Kidney (tissue), 14 donors: Measurements from ENCODE around the gene PHYKPL. TPM values are rescaled to one million over a fixed set of nuclear protein-coding genes. Genes with fewer than 3 reads are reported as not detected.
A peak's percentile ranks its signal among the peaks of the same experiment; 100 is the strongest.

ENCODE experiments used
- DNase-seq, 5 donors: peaks; one replicate each; pipeline ENCODE4 v3.0.0-alpha.2; 2013 to 2020
- FAIRE-seq: peaks from 2 replicates; lab custom pipeline; 2012; peaks lifted over from hg19 to GRCh38; lab: Jason Lieb, UNC
- H3K27ac ChIP-seq, 2 donors: one replicate each; pipeline ENCODE4 v1.7.0; 2013; ENCODE audit warnings: low read depth in 2 of 2, low read length in 2 of 2, inconsistent platforms in 1 of 2
- H3K27me3 ChIP-seq: one replicate; pipeline ENCODE4 v1.7.1; 2013; ENCODE audit warnings: low read length, inconsistent platforms; ENCODE audit not compliant: control insufficient read depth, insufficient read depth
- H3K36me3 ChIP-seq, 3 donors: one replicate each; pipeline versions ENCODE4 v1.7.0 to v1.7.1; 2013; ENCODE audit warnings: low read length in 3 of 3, control low read depth in 1 of 3, inconsistent platforms in 1 of 3; ENCODE audit not compliant: insufficient read depth in 3 of 3, control insufficient read depth in 2 of 3
- H3K4me1 ChIP-seq, 3 donors: one replicate each; pipeline versions ENCODE4 v1.7.0 to v1.7.1; 2013; ENCODE audit warnings: low read length in 3 of 3, inconsistent platforms in 1 of 3, low read depth in 1 of 3; ENCODE audit not compliant: control insufficient read depth in 2 of 3, insufficient read depth in 2 of 3
- H3K4me3 ChIP-seq, 3 donors: one replicate each; pipeline versions ENCODE4 v1.7.0 to v1.8.1; 2013; ENCODE audit warnings: low read length in 3 of 3, control low read depth in 1 of 3, inconsistent platforms in 1 of 3
- H3K9ac ChIP-seq, 3 donors: one replicate each; pipeline versions ENCODE4 v1.7.0 to v1.7.1; 2013; ENCODE audit warnings: low read length in 3 of 3, control low read depth in 1 of 3, inconsistent platforms in 1 of 3
- H3K9me3 ChIP-seq, 3 donors: one replicate each; pipeline versions ENCODE4 v1.7.0 to v1.7.1; 2013; ENCODE audit warnings: low read length in 3 of 3, control low read depth in 1 of 3, inconsistent platforms in 1 of 3; ENCODE audit not compliant: control insufficient read depth in 2 of 3, insufficient read depth in 1 of 3
- CTCF ChIP-seq: IDR thresholded peaks from 3 replicates; pipeline ENCODE4 v1.5.1; 2012; ENCODE audit warnings: mild to moderate bottlenecking, moderate library complexity, borderline replicate concordance; ENCODE audit not compliant: insufficient read depth; ENCODE audit errors: extremely low read depth
- intact Hi-C: fragments of 100-400 bp; cut with DNase I; formaldehyde crosslinking; loops from one replicate; pipeline ENCODE4 v1.11.1; 2022
- polyA plus RNA-seq: library from polyadenylated mRNA; stranded (reverse); fragments of 350-450 nt; fragmentation: Illumina TruSeq; extraction: RNeasy Lipid Tissue Mini Kit (QIAGEN cat#74804); gene quantifications from one replicate; pipeline ENCODE4 v1.2.3, GENCODE V29; 2014; ENCODE audit warnings: low read depth, low replicate concordance; ENCODE audit not compliant: insufficient read depth
- total RNA-seq: library from RNA; stranded (reverse); fragmentation: NEBNext Ultra II Directional; extraction: Animal tissue kit (Norgen Biotek cat#: 25700); gene quantifications from one replicate; pipeline ENCODE4 v1.2.1, GENCODE V29; 2021
- donor health status: control.
- donor health status: control.
- donor health status: control.
- donor health status: control.
- donor health status: control.
- donor health status: DM: yes; HTN: yes; CAD: no.
- donor health status: Normal renal cell carcinoma (clear cell type).

The PHYKPL gene
- total and polyA plus RNA-seq, 2 donors from 2014 or later = 35.3 to 116 TPM

- H3K9me3 ChIP-seq = no peaks in the 10 kb centered on the region
- no peaks in the 10 kb centered on the region for H3K27me3 ChIP-seq
- no peaks in the 10 kb centered on the region for H3K4me1 ChIP-seq
- intact Hi-C loops = no loop called here
- no peak for FAIRE-seq
- TF ChIP-seq CTCF = no peak
- H3K4me3 ChIP-seq = no peak overlapping the region
- no peak for DNase-seq
- H3K9ac ChIP-seq = no peak overlapping the region
- H3K36me3 ChIP-seq = no peaks in the 10 kb centered on the region
- no peak overlapping the region for H3K27ac ChIP-seq
Measured at GRCh38 chr5:178269499-178269898, 36.9 kb upstream of the PHYKPL start.

- Histone ChIP-seq H3K27ac (no peak overlapping the region), H3K36me3 (no peaks in the 10 kb centered on the region), H3K27me3 (no peaks in the 10 kb centered on the region), H3K4me1 (no peaks in the 10 kb centered on the region), H3K4me3 (no peak overlapping the region), H3K9ac (no peak overlapping the region), H3K9me3 (no peaks in the 10 kb centered on the region)
- DNase-seq (peak in 1 of 5 donors; percentile 34), FAIRE-seq (no peak)
- no peak for TF ChIP-seq CTCF
- intact Hi-C loops = no loop called here
Measured at GRCh38 chr5:178267876-178268275, 35.3 kb upstream of the PHYKPL start.

GRCh38 chr5:178267245-178267644 is 34.6 kb upstream of the PHYKPL start:
- Histone ChIP-seq H3K9ac (no peak overlapping the region), H3K9me3 (no peaks in the 10 kb centered on the region), H3K4me1 (no peaks in the 10 kb centered on the region), H3K27me3 (no peaks in the 10 kb centered on the region), H3K4me3 (no peak overlapping the region), H3K27ac (no peak overlapping the region), H3K36me3 (no peaks in the 10 kb centered on the region)
- TF ChIP-seq CTCF = no peak
- DNase-seq = peak in 1 of 5 donors; percentile 22
- intact Hi-C loops = no loop called here
- FAIRE-seq = no peak

GRCh38 chr5:178266581-178266980 is 34.0 kb upstream of the PHYKPL start:
- TF ChIP-seq CTCF = no peak
- no peaks in the 10 kb centered on the region for H3K36me3 ChIP-seq
- no peak overlapping the region for H3K27ac ChIP-seq
- DNase-seq = peak in 1 of 5 donors; percentile 40
- H3K4me3 ChIP-seq = no peak overlapping the region
- no peak for FAIRE-seq
- H3K27me3 ChIP-seq = no peaks in the 10 kb centered on the region
- intact Hi-C loops = no loop called here
- H3K9me3 ChIP-seq = no peaks in the 10 kb centered on the region
- H3K4me1 ChIP-seq = no peaks in the 10 kb centered on the region
- H3K9ac ChIP-seq = no peak overlapping the region
